H9 (cell line): ENCODE data around the gene FNDC1. TPM values are rescaled to one million over a fixed set of nuclear protein-coding genes. Genes with fewer than 3 reads are reported as not detected.

ENCODE experiments used
- DNase-seq: peaks from one replicate; pipeline ENCODE4 v3.0.0-alpha.2; 2017
- H2AFZ ChIP-seq: one replicate; pipeline ENCODE4 v1.6.1; 2013; ENCODE audit warnings: mild to moderate bottlenecking, low read length, control low read depth, moderate library complexity
- H2AK5ac ChIP-seq: 2 replicates; pipeline ENCODE4 v1.6.1; 2013; ENCODE audit warnings: low read length, control low read depth, mixed read lengths; ENCODE audit not compliant: insufficient read length
- H2BK120ac ChIP-seq: one replicate; pipeline ENCODE4 v1.6.1; 2013; ENCODE audit warnings: low read depth, mild to moderate bottlenecking, low read length, control low read depth, inconsistent platforms; ENCODE audit not compliant: poor library complexity, severe bottlenecking
- H2BK12ac ChIP-seq: 2 replicates; pipeline ENCODE4 v1.6.1; 2013; ENCODE audit warnings: low read length, control low read depth, mixed read lengths, low read depth; ENCODE audit not compliant: insufficient read length
- H2BK15ac ChIP-seq: 2 replicates; pipeline ENCODE4 v1.6.1; 2013; ENCODE audit warnings: low read depth, low read length, control low read depth
- H2BK20ac ChIP-seq: one replicate; pipeline ENCODE4 v1.6.1; 2013; ENCODE audit warnings: low read depth, mild to moderate bottlenecking, low read length, control low read depth, inconsistent platforms; ENCODE audit not compliant: poor library complexity, severe bottlenecking
- H2BK5ac ChIP-seq: 2 replicates; pipeline ENCODE4 v1.6.1; 2013; ENCODE audit warnings: low read length, control low read depth, mixed read lengths; ENCODE audit not compliant: insufficient read length
- H3K14ac ChIP-seq: 2 replicates; pipeline ENCODE4 v1.6.1; 2013; ENCODE audit warnings: low read length, control low read depth; ENCODE audit not compliant: insufficient read depth
- H3K18ac ChIP-seq: 2 replicates; pipeline ENCODE4 v1.6.1; 2013; ENCODE audit warnings: low read depth, mild to moderate bottlenecking, mixed read lengths, low read length, control low read depth; ENCODE audit not compliant: insufficient read length
- H3K23ac ChIP-seq: 2 replicates; pipeline ENCODE4 v1.6.1; 2013; ENCODE audit warnings: low read length, control low read depth, mixed read lengths, low read depth; ENCODE audit not compliant: insufficient read length
- H3K23me2 ChIP-seq: 2 replicates; pipeline ENCODE4 v1.6.1; 2013; ENCODE audit warnings: low read depth, mild to moderate bottlenecking, mixed read lengths, low read length, control low read depth; ENCODE audit not compliant: insufficient read length, poor library complexity, severe bottlenecking
- H3K27ac ChIP-seq: 2 replicates; pipeline ENCODE4 v1.5.1; 2013; ENCODE audit warnings: low read length, control low read depth, mixed read lengths, low read depth; ENCODE audit not compliant: insufficient read length
- H3K27me3 ChIP-seq: 2 replicates; pipeline ENCODE4 v1.6.1; 2013; ENCODE audit warnings: low read length, control low read depth, inconsistent platforms; ENCODE audit not compliant: insufficient read depth
- H3K4ac ChIP-seq: 2 replicates; pipeline ENCODE4 v1.6.1; 2013; ENCODE audit warnings: low read depth, mild to moderate bottlenecking, control low read depth, inconsistent platforms, low read length, moderate library complexity
- H3K4me1 ChIP-seq: 2 replicates; pipeline ENCODE4 v1.6.1; 2013; ENCODE audit warnings: low read length, control low read depth, inconsistent platforms; ENCODE audit not compliant: insufficient read depth
- H3K4me2 ChIP-seq: 2 replicates; pipeline ENCODE4 v1.6.1; 2013; ENCODE audit warnings: low read length, control low read depth, mixed read lengths; ENCODE audit not compliant: insufficient read length, insufficient read depth
- H3K56ac ChIP-seq: 2 replicates; pipeline ENCODE4 v1.6.1; 2013; ENCODE audit warnings: low read depth, mild to moderate bottlenecking, mixed read lengths, low read length, control low read depth; ENCODE audit not compliant: insufficient read length
- H3K79me1 ChIP-seq: 2 replicates; pipeline ENCODE4 v1.6.1; 2013; ENCODE audit warnings: low read depth, mild to moderate bottlenecking, moderate library complexity, low read length, control low read depth, inconsistent platforms; ENCODE audit not compliant: insufficient read depth, poor library complexity, severe bottlenecking
- H3K79me2 ChIP-seq: 2 replicates; pipeline ENCODE4 v1.6.1; 2013; ENCODE audit warnings: low read length, control low read depth, inconsistent platforms; ENCODE audit not compliant: insufficient read depth
- H3K9ac ChIP-seq: 2 replicates; pipeline ENCODE4 v1.6.1; 2013; ENCODE audit warnings: low read length, control low read depth, mixed read lengths; ENCODE audit not compliant: insufficient read length; ENCODE audit errors: extremely low read depth
- H3K9me3 ChIP-seq: one replicate; pipeline ENCODE4 v1.6.1; 2013; ENCODE audit warnings: low read depth, low read length, inconsistent platforms; ENCODE audit not compliant: control insufficient read depth
- H3T11ph ChIP-seq: one replicate; pipeline ENCODE4 v1.6.1; 2013; ENCODE audit warnings: mild to moderate bottlenecking, low read length, control low read depth, inconsistent platforms
- H4K20me1 ChIP-seq: one replicate; pipeline ENCODE4 v1.6.1; 2013; ENCODE audit not compliant: control insufficient read depth, insufficient read length, insufficient read depth
- H4K5ac ChIP-seq: 2 replicates; pipeline ENCODE4 v1.6.1; 2013; ENCODE audit warnings: low read depth, mild to moderate bottlenecking, mixed read lengths, low read length, control low read depth; ENCODE audit not compliant: insufficient read length
- H4K8ac ChIP-seq: replicated peaks from 2 replicates; pipeline ENCODE4 v1.6.1; 2013; ENCODE audit warnings: low read length, control low read depth, mixed read lengths, low read depth; ENCODE audit not compliant: insufficient read length
- H4K91ac ChIP-seq: 2 replicates; pipeline ENCODE4 v1.6.1; 2013; ENCODE audit warnings: low read depth, mild to moderate bottlenecking, moderate library complexity, mixed read lengths, low read length, control low read depth; ENCODE audit not compliant: insufficient read length
- H3K27ac Mint-ChIP-seq, 3 experiments: 2 replicates in 2 of 3; 3 replicates in 1 of 3; pipeline ENCODE4 v1.8.0; 2020 to 2021; ENCODE audit warnings: mixed read lengths in 3 of 3, mild to moderate bottlenecking in 1 of 3, moderate library complexity in 1 of 3
- H3K27me3 Mint-ChIP-seq: 2 replicates; pipeline ENCODE4 v1.8.0; 2021; ENCODE audit warnings: low read depth, mild to moderate bottlenecking, moderate library complexity, mixed read lengths
- H3K36me3 Mint-ChIP-seq, 3 experiments: 2 replicates in 2 of 3; 3 replicates in 1 of 3; pipeline ENCODE4 v1.8.0; 2020 to 2021; ENCODE audit warnings: low read depth in 3 of 3, mixed read lengths in 3 of 3; ENCODE audit not compliant: insufficient read depth in 1 of 3
- H3K4me1 Mint-ChIP-seq, 2 experiments: 2 replicates each; pipeline ENCODE4 v1.8.0; 2020; ENCODE audit warnings: mixed read lengths in 2 of 2
- H3K4me3 Mint-ChIP-seq, 2 experiments: 2 replicates in 1 of 2; 3 replicates in 1 of 2; pipeline ENCODE4 v1.8.0; 2020 to 2021; ENCODE audit warnings: mild to moderate bottlenecking in 2 of 2, mixed read lengths in 2 of 2, moderate library complexity in 1 of 2
- H3K9me3 Mint-ChIP-seq, 2 experiments: 2 replicates in 1 of 2; 3 replicates in 1 of 2; pipeline ENCODE4 v1.8.0; 2020; ENCODE audit warnings: mild to moderate bottlenecking in 2 of 2, mixed read lengths in 2 of 2, moderate library complexity in 1 of 2
- CTCF ChIP-seq: fragments of 200-600 bp; sonication (generic); conservative IDR thresholded peaks from 3 replicates; pipeline ENCODE4 v1.8.0; 2021; ENCODE audit warnings: antibody characterized with exemption, mild to moderate bottlenecking
- WGBS: extraction: QIAGEN DNeasy Blood & Tissue Kit; methylation state at CpG from one replicate; pipeline ENCODE4 v1.1.7; 2013; ENCODE audit warnings: missing lambda C conversion rate, low lambda C conversion rate, mixed read lengths; ENCODE audit not compliant: insufficient read length; ENCODE audit errors: extremely low coverage; 5-methylcytosine and 5-hydroxymethylcytosine counted together
- total RNA-seq: library from RNA; stranded (reverse); gene quantifications from 2 replicates; pipeline ENCODE4 v1.2.1, GENCODE V29; 2021

The FNDC1 gene
- total RNA-seq, 1 experiment from 2014 or later, result 0.24 TPM

GRCh38 chr6:159212525-159213280, 43.5 kb downstream of the FNDC1 start:
- H3K27ac Mint-ChIP-seq, result peak overlapping the region in 1 of 3 experiments; percentile 19; a peak in 1 of 7 replicates
- Histone ChIP-seq H3K4ac (no peak overlapping the region), H3K27ac (no peak overlapping the region)

More at GRCh38 chr6:159212525-159213280, 43.5 kb downstream of the FNDC1 start:
- Histone ChIP-seq H4K91ac (no peak overlapping the region), H3K9me3 (no peaks in the 10 kb centered on the region), H3K14ac (no peak overlapping the region), H3K23me2 (no peaks in the 10 kb centered on the region), H3T11ph (no peak overlapping the region), H4K20me1 (no peaks in the 10 kb centered on the region), H2BK120ac (no peak overlapping the region), H3K23ac (no peak overlapping the region), H2BK12ac (no peak overlapping the region), H3K4me2 (no peak overlapping the region), H2BK5ac (no peak overlapping the region), H3K79me1 (no peaks in the 10 kb centered on the region), H3K18ac (no peak overlapping the region), H4K5ac (no peak overlapping the region), H2BK15ac (no peak overlapping the region), H3K27me3 (no peaks in the 10 kb centered on the region), H2AK5ac (no peak overlapping the region), H3K79me2 (no peaks in the 10 kb centered on the region), H3K4me1 (no peaks in the 10 kb centered on the region), H2BK20ac (no peak overlapping the region), H3K56ac (no peak overlapping the region), H3K9ac (no peak overlapping the region), H4K8ac (no peak overlapping the region), H2AFZ (no peak overlapping the region)
- no peak for TF ChIP-seq CTCF
- H3K4me3 Mint-ChIP-seq, result no peak overlapping the region
- H3K36me3 Mint-ChIP-seq, result no peaks in the 10 kb centered on the region
- peaks cover 7% of the 10 kb centered on the region for H3K27me3 Mint-ChIP-seq
- WGBS, result no CpG with 5 or more reads among the region's 5 CpGs
- no peak for DNase-seq
- H3K4me1 Mint-ChIP-seq, result peaks cover 6 to 10% of the 10 kb centered on the region in 2 experiments
- no peaks in the 10 kb centered on the region; a peak in 2 of 5 replicates for H3K9me3 Mint-ChIP-seq
